HEK293 (cell line): ENCODE data around the gene WDFY2.

Experiments
- SP3 ChIP-seq: fragments of 450-650 bp; formaldehyde crosslinking; IDR thresholded peaks from 2 replicates; pipeline ENCODE4 v1.5.1; 2016; ENCODE audit warnings: missing biosample characterization, missing genetic modification characterization
- TF ChIP-seq, protein P1 (sequence below): IDR thresholded peaks from 2 replicates; pipeline ENCODE4 v1.6.1; 2011; ENCODE audit warnings: mild to moderate bottlenecking, low read depth, low read length, borderline replicate concordance

GRCh38 chr13:51576754-51577153 is 7.5 kb upstream of the WDFY2 start:
- TF ChIP-seq, protein P1, sequence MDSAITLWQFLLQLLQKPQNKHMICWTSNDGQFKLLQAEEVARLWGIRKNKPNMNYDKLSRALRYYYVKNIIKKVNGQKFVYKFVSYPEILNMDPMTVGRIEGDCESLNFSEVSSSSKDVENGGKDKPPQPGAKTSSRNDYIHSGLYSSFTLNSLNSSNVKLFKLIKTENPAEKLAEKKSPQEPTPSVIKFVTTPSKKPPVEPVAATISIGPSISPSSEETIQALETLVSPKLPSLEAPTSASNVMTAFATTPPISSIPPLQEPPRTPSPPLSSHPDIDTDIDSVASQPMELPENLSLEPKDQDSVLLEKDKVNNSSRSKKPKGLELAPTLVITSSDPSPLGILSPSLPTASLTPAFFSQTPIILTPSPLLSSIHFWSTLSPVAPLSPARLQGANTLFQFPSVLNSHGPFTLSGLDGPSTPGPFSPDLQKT: no peak
- TF ChIP-seq SP3 (tag by site-specific recombination): no peak
